Muscle layer of colon (tissue), 2 donors: ENCODE results near the gene RPS6KA1.
"Not testable (repeated sequence)": the region's sequence is repeated elsewhere in the genome, so short reads cannot be mapped to it uniquely, and the experiment has no call there.

Experiments used
- H3K27ac ChIP-seq: one replicate; pipeline ENCODE4 v1.7.0; 2013; ENCODE audit warnings: low read depth, mild to moderate bottlenecking, low read length, moderate library complexity
- H3K27me3 ChIP-seq, 2 donors: one replicate each; pipeline ENCODE4 v1.7.0; 2013; ENCODE audit warnings: low read length in 2 of 2, mild to moderate bottlenecking in 2 of 2; ENCODE audit not compliant: insufficient read depth in 2 of 2, control insufficient read depth in 1 of 2
- H3K36me3 ChIP-seq: one replicate; pipeline ENCODE4 v1.7.0; 2013; ENCODE audit warnings: mild to moderate bottlenecking, low read length; ENCODE audit not compliant: insufficient read depth
- H3K4me1 ChIP-seq: one replicate; pipeline ENCODE4 v1.7.0; 2013; ENCODE audit warnings: mild to moderate bottlenecking, low read length; ENCODE audit not compliant: insufficient read depth
- H3K4me3 ChIP-seq, 2 donors: one replicate each; pipeline ENCODE4 v1.7.0; 2013; ENCODE audit warnings: low read length in 2 of 2, low read depth in 1 of 2, mild to moderate bottlenecking in 1 of 2, moderate library complexity in 1 of 2
- H3K9ac ChIP-seq: one replicate; pipeline ENCODE4 v1.7.0; 2013; ENCODE audit warnings: low read length
- H3K9me3 ChIP-seq: one replicate; pipeline ENCODE4 v1.7.0; 2013; ENCODE audit warnings: mild to moderate bottlenecking, low read length
- donor health status: abdominal sarcoma.
- donor health status: Adenocarcinoma of cecum.

The RPS6KA1 gene

GRCh38 chr1:26582053-26582835 lies 52.7 kb downstream of the RPS6KA1 start:
- H3K27me3 ChIP-seq, result no peaks in the 10 kb centered on the region
- H3K9me3 ChIP-seq, result no peaks in the 10 kb centered on the region
- no peaks in the 10 kb centered on the region for H3K36me3 ChIP-seq
- no peak overlapping the region for H3K4me3 ChIP-seq
- H3K27ac ChIP-seq, result no peak overlapping the region
- H3K9ac ChIP-seq, result no peak overlapping the region
- H3K4me1 ChIP-seq, result no peaks in the 10 kb centered on the region

DNA sequence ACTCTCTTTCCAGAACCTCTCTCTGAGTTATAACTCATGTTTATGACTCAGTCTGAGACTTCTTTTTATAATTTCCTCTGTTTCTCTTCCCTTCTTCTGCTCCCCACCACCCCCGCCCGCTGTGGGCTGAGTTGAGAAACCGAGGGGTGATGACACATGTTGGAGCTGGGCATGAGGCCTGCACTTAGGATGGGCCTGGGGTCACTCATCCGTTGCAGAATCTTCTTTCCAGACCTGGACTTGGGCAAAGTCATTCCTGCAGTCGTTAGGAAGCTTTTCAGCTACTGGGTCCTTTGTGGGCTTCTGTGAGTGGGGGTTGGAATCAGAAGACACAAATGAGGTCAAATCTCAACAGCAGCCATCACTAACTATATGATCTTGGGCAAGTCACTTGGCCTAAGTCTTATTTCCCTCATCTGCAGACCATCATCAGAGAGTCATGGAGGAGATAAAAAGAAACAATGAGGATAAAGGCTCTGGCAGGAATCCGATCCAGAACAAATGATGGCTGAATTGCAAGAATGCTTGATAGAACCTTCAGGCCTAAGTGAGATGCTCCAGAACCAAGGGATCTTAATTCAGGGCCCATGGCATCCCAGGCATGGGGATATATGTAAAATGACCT lies 53.4 kb downstream of the RPS6KA1 start:
- no peak overlapping the region for H3K9ac ChIP-seq
- no peaks in the 10 kb centered on the region for H3K27me3 ChIP-seq
- no peaks in the 10 kb centered on the region for H3K9me3 ChIP-seq
- no peak overlapping the region for H3K4me3 ChIP-seq
- no peaks in the 10 kb centered on the region for H3K4me1 ChIP-seq
- H3K27ac ChIP-seq, result no peak overlapping the region
- no peaks in the 10 kb centered on the region for H3K36me3 ChIP-seq

DNA sequence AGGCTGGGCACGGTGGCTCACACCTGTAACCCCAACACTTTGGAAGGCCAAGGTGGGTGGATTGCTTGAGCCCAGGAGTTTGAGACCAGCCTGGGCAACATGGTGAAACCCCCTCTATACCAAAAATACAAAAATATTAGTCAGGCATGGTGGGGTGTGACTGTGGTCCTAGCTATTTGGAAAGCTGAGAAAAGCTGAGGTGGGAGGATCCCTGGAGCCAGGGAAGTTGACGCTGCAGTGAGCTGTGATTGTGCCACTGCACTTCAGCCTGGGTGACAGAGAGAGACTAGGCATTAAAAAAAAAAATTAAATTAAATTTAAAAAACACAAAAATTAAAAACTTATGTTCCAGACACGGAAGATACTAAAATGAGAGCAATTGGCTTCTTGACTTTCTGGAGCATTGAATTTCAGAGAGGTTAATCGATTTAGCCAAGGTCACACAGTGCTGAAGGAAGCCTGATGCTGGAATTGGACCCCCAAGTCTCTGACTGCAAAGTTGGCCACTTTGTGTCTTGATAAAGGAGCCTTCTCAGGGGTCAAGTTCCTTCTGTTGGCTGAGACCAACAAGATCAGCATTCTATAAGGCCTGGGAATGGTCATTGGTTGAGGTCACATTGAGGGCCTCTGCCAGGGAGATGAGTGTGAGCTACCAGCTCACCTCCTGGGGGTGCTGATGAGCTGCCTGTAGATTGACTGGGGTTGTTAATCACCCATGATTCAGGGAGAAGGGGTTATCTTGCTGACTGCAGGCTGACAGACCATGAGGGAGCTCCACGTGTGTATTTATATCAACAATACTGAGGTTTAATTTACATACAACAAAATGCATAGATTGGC lies 54.3 kb downstream of the RPS6KA1 start:
- Histone ChIP-seq H3K9me3 (no peaks in the 10 kb centered on the region), H3K27me3 (no peaks in the 10 kb centered on the region), H3K27ac (no peak overlapping the region), H3K4me3 (no peak overlapping the region), H3K9ac (no peak overlapping the region), H3K4me1 (no peaks in the 10 kb centered on the region), H3K36me3 (no peaks in the 10 kb centered on the region)

DNA sequence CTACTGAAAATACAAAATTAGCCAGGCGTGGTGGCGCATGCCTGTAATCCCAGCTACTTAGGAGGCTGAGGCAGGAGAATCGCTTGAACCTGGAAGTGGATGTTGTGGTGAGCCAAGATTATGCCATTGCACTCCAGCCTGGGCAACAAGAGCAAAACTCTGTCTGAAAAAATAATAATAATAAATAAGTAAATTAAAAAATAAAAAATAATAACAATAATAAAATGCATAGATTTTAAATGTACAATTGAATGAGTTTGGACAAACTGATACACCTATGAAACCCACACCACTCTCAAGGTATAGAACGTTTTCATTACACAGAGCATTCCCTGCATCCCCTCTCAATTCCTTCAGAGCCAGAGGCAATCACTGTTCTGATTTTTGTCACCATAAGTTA lies 55.0 kb downstream of the RPS6KA1 start:
- H3K27ac ChIP-seq, H3K9ac ChIP-seq, H3K36me3 ChIP-seq, H3K9me3 ChIP-seq, H3K4me3 ChIP-seq, H3K27me3 ChIP-seq, H3K4me1 ChIP-seq: not testable (repeated sequence)

- no peak overlapping the region for H3K27ac ChIP-seq
- H3K4me3 ChIP-seq, result no peak overlapping the region
- no peaks in the 10 kb centered on the region for H3K4me1 ChIP-seq
- H3K36me3 ChIP-seq, result no peaks in the 10 kb centered on the region
- no peaks in the 10 kb centered on the region for H3K9me3 ChIP-seq
- H3K27me3 ChIP-seq, result no peaks in the 10 kb centered on the region
- H3K9ac ChIP-seq, result no peak overlapping the region
These were observed 55.9 kb downstream of the RPS6KA1 start for GRCh38 chr1:26585471-26585870.

GRCh38 chr1:26593385-26593784 lies 63.8 kb downstream of the RPS6KA1 start:
- Histone ChIP-seq H3K4me1 (no peaks in the 10 kb centered on the region), H3K27me3 (no peaks in the 10 kb centered on the region), H3K9me3 (no peaks in the 10 kb centered on the region), H3K27ac (no peak overlapping the region), H3K9ac (no peak overlapping the region), H3K36me3 (no peaks in the 10 kb centered on the region), H3K4me3 (no peak overlapping the region)

DNA sequence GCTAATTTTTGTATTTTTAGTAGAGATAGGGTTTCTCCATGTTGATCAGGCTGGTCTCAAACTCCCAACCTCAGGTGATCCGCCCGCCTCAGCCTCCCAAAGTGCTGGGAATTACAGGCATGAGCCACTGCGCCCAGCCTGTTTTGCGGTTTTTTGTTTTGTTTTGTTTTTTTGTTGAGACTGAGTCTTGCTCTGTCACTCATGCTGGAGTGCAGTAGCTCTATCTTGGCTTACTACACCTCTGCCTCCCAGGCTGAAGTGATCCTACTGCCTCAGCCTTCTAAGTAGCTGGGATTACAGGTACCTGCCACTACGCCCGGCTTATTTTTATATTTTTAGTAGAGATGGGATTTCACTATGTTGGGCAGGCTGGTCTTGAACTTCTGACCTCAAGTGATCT lies 65.0 kb downstream of the RPS6KA1 start:
- not testable (repeated sequence) for H3K9me3 ChIP-seq, H3K4me3 ChIP-seq, H3K36me3 ChIP-seq, H3K27ac ChIP-seq, H3K9ac ChIP-seq, H3K4me1 ChIP-seq, H3K27me3 ChIP-seq

GRCh38 chr1:26597629-26598039 lies 68.1 kb downstream of the RPS6KA1 start:
- Histone ChIP-seq H3K9me3 (no peaks in the 10 kb centered on the region), H3K4me3 (no peak overlapping the region), H3K9ac (no peak overlapping the region), H3K27me3 (no peaks in the 10 kb centered on the region), H3K36me3 (no peaks in the 10 kb centered on the region), H3K27ac (no peak overlapping the region), H3K4me1 (no peaks in the 10 kb centered on the region)

DNA sequence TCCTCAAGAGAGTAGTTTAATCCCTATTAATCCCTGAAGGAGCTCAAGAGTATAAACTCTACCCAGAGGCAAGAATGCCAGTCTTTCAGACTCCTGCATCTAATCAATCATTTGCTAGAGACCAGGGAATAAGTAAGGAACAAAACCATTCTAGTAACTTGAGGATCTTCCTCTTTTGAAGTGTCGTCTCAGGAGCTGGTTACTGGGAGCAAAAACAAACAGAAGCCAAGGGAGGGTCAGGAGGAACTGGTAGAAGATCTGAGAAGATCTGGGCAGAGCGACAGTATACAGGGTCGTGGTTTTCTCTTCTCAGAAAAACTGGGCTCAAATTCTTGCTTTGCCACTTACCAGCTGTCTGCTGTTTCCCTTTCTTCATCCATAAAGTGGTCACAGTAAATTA lies 69.3 kb downstream of the RPS6KA1 start:
- Histone ChIP-seq H3K4me3 (no peak overlapping the region), H3K36me3 (no peaks in the 10 kb centered on the region), H3K27ac (no peak overlapping the region), H3K9ac (no peak overlapping the region), H3K27me3 (no peaks in the 10 kb centered on the region), H3K9me3 (no peaks in the 10 kb centered on the region), H3K4me1 (no peaks in the 10 kb centered on the region)

DNA sequence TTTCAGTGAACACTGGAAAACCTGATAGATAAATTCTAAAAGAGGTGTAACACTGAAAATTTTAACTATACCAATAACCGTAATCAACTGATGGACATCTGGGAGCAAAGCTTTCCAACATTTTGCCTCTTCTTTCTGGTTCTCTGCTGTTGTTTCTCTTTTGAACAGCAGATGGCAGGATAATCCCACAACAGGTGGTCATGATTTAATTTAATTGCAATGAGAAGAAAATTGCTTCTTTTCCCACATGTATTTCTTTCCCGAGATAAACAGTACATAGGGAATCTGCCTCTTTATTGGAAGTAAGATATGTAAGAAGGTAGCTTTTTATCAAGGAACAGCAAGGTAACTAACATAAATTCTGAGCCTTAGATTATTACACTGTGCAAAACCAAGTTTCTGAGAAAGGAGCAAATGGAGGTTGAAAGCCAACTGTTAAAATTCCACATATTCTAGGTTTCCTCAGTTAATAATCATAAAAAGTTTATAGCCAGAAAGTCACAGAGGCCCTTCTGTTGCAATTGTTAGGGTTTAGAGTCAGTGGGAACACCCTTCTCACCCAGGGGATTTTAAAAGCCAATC lies 72.9 kb downstream of the RPS6KA1 start:
- Histone ChIP-seq H3K4me3 (no peak overlapping the region), H3K27ac (no peak overlapping the region), H3K9me3 (no peaks in the 10 kb centered on the region), H3K4me1 (no peaks in the 10 kb centered on the region), H3K36me3 (no peaks in the 10 kb centered on the region), H3K27me3 (no peaks in the 10 kb centered on the region), H3K9ac (no peak overlapping the region)

DNA sequence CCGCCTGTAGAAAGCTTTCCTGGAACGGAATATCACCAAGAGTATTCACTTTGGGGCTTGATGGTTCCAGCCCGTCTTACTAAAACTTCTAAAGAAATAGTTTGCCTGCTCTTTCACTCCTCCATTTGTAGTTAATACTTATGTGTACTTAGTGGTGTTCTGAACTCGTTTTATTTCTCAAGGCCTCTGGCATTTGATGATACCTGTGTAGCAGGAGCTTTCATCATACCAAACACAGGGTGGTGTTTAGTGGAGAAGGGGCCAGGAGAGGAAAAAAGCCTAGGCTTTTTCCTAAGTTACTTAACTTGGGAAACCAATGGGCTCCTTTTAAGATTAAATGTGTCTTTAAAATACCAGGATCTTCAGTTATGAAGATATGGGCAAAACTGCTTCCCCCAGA lies 74.3 kb downstream of the RPS6KA1 start:
- Histone ChIP-seq H3K9me3 (no peaks in the 10 kb centered on the region), H3K9ac (no peak overlapping the region), H3K27me3 (no peaks in the 10 kb centered on the region), H3K4me3 (no peak overlapping the region), H3K27ac (no peak overlapping the region), H3K36me3 (no peaks in the 10 kb centered on the region), H3K4me1 (no peaks in the 10 kb centered on the region)
